Astrocyte of the spinal cord (primary cell): ENCODE data around the gene ZNF77.

Source experiments
- DNase-seq: peaks from one replicate; pipeline ENCODE4 v3.0.0; 2011; ENCODE audit warnings: low read depth, low spot score
- H3K4me3 ChIP-seq: 2 replicates; pipeline ENCODE4 v1.5.1; 2011; ENCODE audit warnings: low read depth, mild to moderate bottlenecking, low read length, moderate library complexity
- CTCF ChIP-seq: IDR thresholded peaks from 2 replicates; pipeline ENCODE4 v1.5.1; 2012; ENCODE audit warnings: low read depth, mild to moderate bottlenecking, low read length, inconsistent platforms
- in situ Hi-C: cut with HindIII; loops from 2 replicates; pipeline ENCODE4 v1.10.0; 2017; ENCODE audit warnings: low sequenced_read_pairs

The ZNF77 gene

GRCh38 chr19:2885736-2886135 lies 59.0 kb downstream of the ZNF77 start:
- TF ChIP-seq CTCF, result no peak
- in situ Hi-C loops, result no loop called here
- H3K4me3 ChIP-seq, result no peak overlapping the region
- DNase-seq, result no peak

- TF ChIP-seq CTCF, result no peak
- DNase-seq, result no peak
- in situ Hi-C loops, result no loop called here
- H3K4me3 ChIP-seq, result no peak overlapping the region
Observed at GRCh38 chr19:2883686-2884439, 60.9 kb downstream of the ZNF77 start.
